Activated T-helper 17 cell treated with anti-CD3 and anti-CD28 coated beads, Interleukin-2, amount 50 U/mL, for 72 hours (primary cell): ENCODE measurements around the gene NUP153. TPM values are rescaled to one million over a fixed set of nuclear protein-coding genes. Genes with fewer than 3 reads are reported as not detected.
A peak's percentile ranks its signal among the peaks of the same experiment; 100 is the strongest.
"Not testable (repeated sequence)": the region's sequence is repeated elsewhere in the genome, so short reads cannot be mapped to it uniquely, and the experiment has no call there.

ENCODE experiments used
- ATAC-seq: fragments of 150-1000 bp; cut with Tn5 transposase; replicated peaks from 2 replicates; pipeline ENCODE4 v1.10.0; 2021; ENCODE audit warnings: mild to moderate bottlenecking, moderate library complexity
- H3K27ac Mint-ChIP-seq: one replicate; pipeline ENCODE4 v1.8.0; 2022; ENCODE audit warnings: mixed read lengths
- H3K27me3 Mint-ChIP-seq: one replicate; pipeline ENCODE4 v1.8.0; 2022; ENCODE audit warnings: mixed read lengths
- H3K36me3 Mint-ChIP-seq: one replicate; pipeline ENCODE4 v1.8.0; 2022; ENCODE audit warnings: low read depth, mild to moderate bottlenecking, mixed read lengths
- H3K4me1 Mint-ChIP-seq: one replicate; pipeline ENCODE4 v1.8.0; 2022; ENCODE audit warnings: mixed read lengths
- H3K4me3 Mint-ChIP-seq: one replicate; pipeline ENCODE4 v1.8.0; 2022; ENCODE audit warnings: mild to moderate bottlenecking, mixed read lengths
- H3K9me3 Mint-ChIP-seq: one replicate; pipeline ENCODE4 v1.8.0; 2022; ENCODE audit warnings: mixed read lengths
- total RNA-seq, 2 donors: library from RNA; stranded (reverse); gene quantifications; one replicate each; pipeline ENCODE4 v1.2.3, GENCODE V29; 2022

NUP153 gene
- total RNA-seq, 2 donors from 2014 or later = 79.5 to 83.7 TPM

- Mint-ChIP-seq H3K9me3 (no peaks in the 10 kb centered on the region), H3K4me1 (no peaks in the 10 kb centered on the region), H3K36me3 (no peaks in the 10 kb centered on the region), H3K27ac (no peak overlapping the region), H3K27me3 (peaks cover 3% of the 10 kb centered on the region), H3K4me3 (no peak overlapping the region)
- no peak for ATAC-seq
Observed at GRCh38 chr6:17724341-17724740, 17.6 kb upstream of the NUP153 start.

- H3K4me1 Mint-ChIP-seq = no peaks in the 10 kb centered on the region
- no peak for ATAC-seq
- H3K4me3 Mint-ChIP-seq = no peak overlapping the region
- no peaks in the 10 kb centered on the region for H3K9me3 Mint-ChIP-seq
- H3K36me3 Mint-ChIP-seq = no peaks in the 10 kb centered on the region
- peaks cover 3% of the 10 kb centered on the region for H3K27me3 Mint-ChIP-seq
- no peak overlapping the region for H3K27ac Mint-ChIP-seq
Observed at GRCh38 chr6:17721671-17722070, 14.9 kb upstream of the NUP153 start.

- peaks cover 3% of the 10 kb centered on the region for H3K27me3 Mint-ChIP-seq
- no peak overlapping the region for H3K27ac Mint-ChIP-seq
- no peaks in the 10 kb centered on the region for H3K36me3 Mint-ChIP-seq
- H3K4me3 Mint-ChIP-seq = no peak overlapping the region
- H3K9me3 Mint-ChIP-seq = peaks cover 3% of the 10 kb centered on the region
- H3K4me1 Mint-ChIP-seq = peaks cover 6% of the 10 kb centered on the region
- ATAC-seq = no peak
Observed at GRCh38 chr6:17719323-17720041, 12.8 kb upstream of the NUP153 start.

- Mint-ChIP-seq H3K27ac (no peak overlapping the region), H3K9me3 (peaks cover 3% of the 10 kb centered on the region), H3K36me3 (no peaks in the 10 kb centered on the region), H3K27me3 (no peaks in the 10 kb centered on the region), H3K4me1 (peaks cover 6% of the 10 kb centered on the region), H3K4me3 (no peak overlapping the region)
- ATAC-seq = no peak
Observed at GRCh38 chr6:17716221-17716620, 9.5 kb upstream of the NUP153 start.

- peak; percentile 98 for ATAC-seq
- H3K36me3 Mint-ChIP-seq = no peaks in the 10 kb centered on the region
- no peaks in the 10 kb centered on the region for H3K27me3 Mint-ChIP-seq
- peak overlapping the region; percentile 72 for H3K4me3 Mint-ChIP-seq
- H3K9me3 Mint-ChIP-seq = peaks cover 3% of the 10 kb centered on the region
- H3K4me1 Mint-ChIP-seq = peaks cover 6% of the 10 kb centered on the region
- peak overlapping the region; percentile 78 for H3K27ac Mint-ChIP-seq
Observed at GRCh38 chr6:17714879-17715851, 8.4 kb upstream of the NUP153 start.

- ATAC-seq = no peak
- Mint-ChIP-seq H3K4me3 (peak overlapping the region; percentile 72), H3K36me3 (peaks cover 4% of the 10 kb centered on the region), H3K27ac (peak overlapping the region; percentile 78), H3K27me3 (no peaks in the 10 kb centered on the region), H3K9me3 (peaks cover 3% of the 10 kb centered on the region), H3K4me1 (peaks cover 7% of the 10 kb centered on the region)
Observed at GRCh38 chr6:17714177-17714576, 7.5 kb upstream of the NUP153 start.

- no peak overlapping the region for H3K4me3 Mint-ChIP-seq
- peaks cover 16% of the 10 kb centered on the region for H3K36me3 Mint-ChIP-seq
- H3K4me1 Mint-ChIP-seq = peaks cover 12% of the 10 kb centered on the region
- H3K27me3 Mint-ChIP-seq = no peaks in the 10 kb centered on the region
- ATAC-seq = no peak
- no peak overlapping the region for H3K27ac Mint-ChIP-seq
- H3K9me3 Mint-ChIP-seq = peaks cover 3% of the 10 kb centered on the region
Observed at GRCh38 chr6:17712576-17712975, 5.9 kb upstream of the NUP153 start.

GRCh38 chr6:17710331-17710730 is 3.6 kb upstream of the NUP153 start:
- Mint-ChIP-seq H3K9me3 (peaks cover 3% of the 10 kb centered on the region), H3K4me1 (peaks cover 12% of the 10 kb centered on the region), H3K36me3 (peaks cover 36% of the 10 kb centered on the region), H3K4me3 (no peak overlapping the region), H3K27me3 (no peaks in the 10 kb centered on the region), H3K27ac (no peak overlapping the region)
- no peak for ATAC-seq

- Mint-ChIP-seq H3K4me3 (no peak overlapping the region), H3K36me3 (peaks cover 44% of the 10 kb centered on the region), H3K4me1 (peaks cover 6% of the 10 kb centered on the region), H3K27me3 (no peaks in the 10 kb centered on the region), H3K9me3 (no peaks in the 10 kb centered on the region), H3K27ac (peak overlapping the region; percentile 76)
- no peak for ATAC-seq
Observed at GRCh38 chr6:17709476-17709875, 2.8 kb upstream of the NUP153 start.

GRCh38 chr6:17708035-17708434 is 1.3 kb upstream of the NUP153 start:
- not testable (repeated sequence) for ATAC-seq, H3K9me3 Mint-ChIP-seq, H3K27me3 Mint-ChIP-seq, H3K27ac Mint-ChIP-seq, H3K4me1 Mint-ChIP-seq
- Mint-ChIP-seq H3K36me3 (peaks cover 51% of the 10 kb centered on the region), H3K4me3 (peak overlapping the region; percentile 90)

GRCh38 chr6:17707371-17707651 is 586 bp upstream of the NUP153 start:
- H3K36me3 Mint-ChIP-seq = peaks cover 55% of the 10 kb centered on the region
- H3K4me1 Mint-ChIP-seq = peaks cover 8% of the 10 kb centered on the region
- peak overlapping the region; percentile 95 for H3K27ac Mint-ChIP-seq
- no peaks in the 10 kb centered on the region for H3K9me3 Mint-ChIP-seq
- H3K4me3 Mint-ChIP-seq = peak overlapping the region; percentile 90
- no peaks in the 10 kb centered on the region for H3K27me3 Mint-ChIP-seq
- no peak for ATAC-seq

- H3K36me3 Mint-ChIP-seq = peaks cover 61% of the 10 kb centered on the region
- no peaks in the 10 kb centered on the region for H3K9me3 Mint-ChIP-seq
- peak; percentile 71 for ATAC-seq
- H3K27me3 Mint-ChIP-seq = no peaks in the 10 kb centered on the region
- peak overlapping the region; percentile 95 for H3K27ac Mint-ChIP-seq
- H3K4me1 Mint-ChIP-seq = peaks cover 12% of the 10 kb centered on the region
- peak overlapping the region; percentile 90 for H3K4me3 Mint-ChIP-seq
Observed at GRCh38 chr6:17705778-17706579, 746 bp downstream of the NUP153 start.

GRCh38 chr6:17705428-17705777 is 1.3 kb downstream of the NUP153 start:
- Mint-ChIP-seq H3K4me1 (peaks cover 14% of the 10 kb centered on the region), H3K36me3 (peaks cover 63% of the 10 kb centered on the region), H3K4me3 (peak overlapping the region; percentile 90), H3K27me3 (no peaks in the 10 kb centered on the region), H3K9me3 (no peaks in the 10 kb centered on the region), H3K27ac (peak overlapping the region; percentile 95)
- ATAC-seq = no peak

- H3K27ac Mint-ChIP-seq = peak overlapping the region; percentile 95
- ATAC-seq = peak; percentile 12
- H3K4me1 Mint-ChIP-seq = peaks cover 11% of the 10 kb centered on the region
- no peaks in the 10 kb centered on the region for H3K9me3 Mint-ChIP-seq
- H3K27me3 Mint-ChIP-seq = no peaks in the 10 kb centered on the region
- peak overlapping the region; percentile 90 for H3K4me3 Mint-ChIP-seq
- peaks cover 72% of the 10 kb centered on the region for H3K36me3 Mint-ChIP-seq
Observed at GRCh38 chr6:17703256-17703694, 3.5 kb downstream of the NUP153 start.
